IPS-15b (cell line): Measurements from ENCODE around the gene LRRC10B.

Experiments
- H3K27me3 ChIP-seq: one replicate; pipeline ENCODE4 v1.6.1; 2013; ENCODE audit warnings: low read length; ENCODE audit not compliant: control insufficient read depth, insufficient read depth
- H3K36me3 ChIP-seq: one replicate; pipeline ENCODE4 v1.6.1; 2013; ENCODE audit warnings: low read length; ENCODE audit not compliant: control insufficient read depth, insufficient read depth
- H3K4me1 ChIP-seq: one replicate; pipeline ENCODE4 v1.6.1; 2013; ENCODE audit warnings: mild to moderate bottlenecking, low read length; ENCODE audit not compliant: control insufficient read depth, insufficient read depth
- H3K4me3 ChIP-seq: one replicate; pipeline ENCODE4 v1.5.1; 2013; ENCODE audit warnings: low read depth, low read length
- H3K9ac ChIP-seq: one replicate; pipeline ENCODE4 v1.6.1; 2013; ENCODE audit warnings: low read depth, mild to moderate bottlenecking, low read length
- H3K9me3 ChIP-seq: one replicate; pipeline ENCODE4 v1.6.1; 2013; ENCODE audit warnings: mild to moderate bottlenecking, low read length; ENCODE audit not compliant: control insufficient read depth, insufficient read depth

The LRRC10B gene

GRCh38 chr11:61535998-61536675, 27.6 kb downstream of the LRRC10B start:
- no peaks in the 10 kb centered on the region for H3K36me3 ChIP-seq
- no peak overlapping the region for H3K4me3 ChIP-seq
- H3K9ac ChIP-seq, result no peak overlapping the region
- no peaks in the 10 kb centered on the region for H3K9me3 ChIP-seq
- no peaks in the 10 kb centered on the region for H3K4me1 ChIP-seq
- no peaks in the 10 kb centered on the region for H3K27me3 ChIP-seq

- H3K4me1 ChIP-seq, result peaks cover under 1% of the 10 kb centered on the region
- H3K27me3 ChIP-seq, result no peaks in the 10 kb centered on the region
These were observed 28.2 kb downstream of the LRRC10B start for GRCh38 chr11:61536676-61537270.

GRCh38 chr11:61537326-61537725, 28.8 kb downstream of the LRRC10B start:
- Histone ChIP-seq H3K9ac (no peak overlapping the region), H3K36me3 (no peaks in the 10 kb centered on the region), H3K4me3 (no peak overlapping the region), H3K27me3 (no peaks in the 10 kb centered on the region), H3K9me3 (no peaks in the 10 kb centered on the region), H3K4me1 (peaks cover 3% of the 10 kb centered on the region)

More at GRCh38 chr11:61536676-61537270, 28.2 kb downstream of the LRRC10B start:
- no peaks in the 10 kb centered on the region for H3K36me3 ChIP-seq
- H3K9me3 ChIP-seq, result no peaks in the 10 kb centered on the region
- H3K4me3 ChIP-seq, result no peak overlapping the region
- H3K9ac ChIP-seq, result no peak overlapping the region

GRCh38 chr11:61538636-61538961, 30.1 kb downstream of the LRRC10B start:
- no peak overlapping the region for H3K4me3 ChIP-seq
- no peaks in the 10 kb centered on the region for H3K9me3 ChIP-seq
- H3K27me3 ChIP-seq, result no peaks in the 10 kb centered on the region
- H3K4me1 ChIP-seq, result peaks cover 3% of the 10 kb centered on the region
- no peak overlapping the region for H3K9ac ChIP-seq
- H3K36me3 ChIP-seq, result no peaks in the 10 kb centered on the region

DNA sequence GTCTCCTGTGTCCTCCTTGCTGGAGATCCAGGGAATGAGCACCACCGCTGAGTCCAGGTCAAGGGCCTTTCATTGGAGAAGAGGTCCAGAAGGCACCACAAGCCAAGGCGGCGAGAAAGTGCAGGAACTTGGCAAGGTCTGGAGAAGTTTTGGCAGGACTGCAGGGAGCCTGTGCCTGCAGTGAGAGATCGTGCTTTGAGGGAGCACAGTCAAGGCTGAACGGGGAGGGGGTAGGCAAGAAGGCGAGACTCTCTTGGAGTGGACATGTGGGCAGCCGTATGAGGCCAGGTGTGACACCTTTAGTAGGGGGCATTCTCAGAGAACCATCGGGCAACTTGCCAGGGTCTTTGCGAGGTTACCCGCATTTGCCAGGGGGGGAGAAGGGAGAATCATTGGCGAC, 30.5 kb downstream of the LRRC10B start:
- Histone ChIP-seq H3K9ac (no peak overlapping the region), H3K27me3 (no peaks in the 10 kb centered on the region), H3K36me3 (no peaks in the 10 kb centered on the region), H3K4me3 (no peak overlapping the region), H3K4me1 (peaks cover 3% of the 10 kb centered on the region), H3K9me3 (no peaks in the 10 kb centered on the region)

- H3K9ac ChIP-seq, result no peak overlapping the region
- H3K36me3 ChIP-seq, result no peaks in the 10 kb centered on the region
- H3K4me1 ChIP-seq, result peaks cover 3% of the 10 kb centered on the region
- no peaks in the 10 kb centered on the region for H3K27me3 ChIP-seq
- H3K9me3 ChIP-seq, result no peaks in the 10 kb centered on the region
- H3K4me3 ChIP-seq, result no peak overlapping the region
These were observed 31.3 kb downstream of the LRRC10B start for GRCh38 chr11:61539831-61540357.

DNA sequence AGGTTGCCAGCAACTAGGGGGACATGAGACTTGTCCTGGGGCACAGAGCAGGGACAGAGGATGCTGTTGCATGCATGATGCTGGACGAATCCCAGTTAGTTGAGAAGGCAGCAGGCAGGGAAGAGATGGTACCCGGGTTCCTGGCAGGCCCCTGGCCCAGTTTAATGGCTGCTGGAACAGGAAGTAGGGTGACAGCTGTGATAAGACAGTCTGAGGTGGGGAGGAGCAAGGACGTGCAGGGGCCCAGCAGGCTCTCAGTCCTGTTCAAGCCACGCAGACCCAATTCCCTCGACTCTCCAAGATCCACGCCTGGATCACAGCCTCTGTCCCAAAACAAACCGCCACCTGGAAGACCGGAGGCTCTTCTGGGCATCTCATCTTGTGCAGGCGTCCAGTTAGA, 32.0 kb downstream of the LRRC10B start:
- H3K4me3 ChIP-seq, result no peak overlapping the region
- no peak overlapping the region for H3K9ac ChIP-seq
- no peaks in the 10 kb centered on the region for H3K36me3 ChIP-seq
- no peaks in the 10 kb centered on the region for H3K27me3 ChIP-seq
- no peaks in the 10 kb centered on the region for H3K9me3 ChIP-seq
- peaks cover 3% of the 10 kb centered on the region for H3K4me1 ChIP-seq

GRCh38 chr11:61541598-61541997, 33.0 kb downstream of the LRRC10B start:
- H3K36me3 ChIP-seq, result no peaks in the 10 kb centered on the region

GRCh38 chr11:61542024-61542461, 33.5 kb downstream of the LRRC10B start:
- H3K4me3 ChIP-seq, result no peak overlapping the region
- peak overlapping the region; percentile 24 for H3K9ac ChIP-seq
- no peaks in the 10 kb centered on the region for H3K9me3 ChIP-seq
- H3K36me3 ChIP-seq, result no peaks in the 10 kb centered on the region
- peaks cover 3% of the 10 kb centered on the region for H3K4me1 ChIP-seq
- no peaks in the 10 kb centered on the region for H3K27me3 ChIP-seq

More at GRCh38 chr11:61541598-61541997, 33.0 kb downstream of the LRRC10B start:
- Histone ChIP-seq H3K4me3 (no peak overlapping the region), H3K27me3 (no peaks in the 10 kb centered on the region), H3K4me1 (peaks cover 3% of the 10 kb centered on the region), H3K9ac (peak overlapping the region; percentile 24), H3K9me3 (no peaks in the 10 kb centered on the region)

- no peaks in the 10 kb centered on the region for H3K9me3 ChIP-seq
- no peaks in the 10 kb centered on the region for H3K27me3 ChIP-seq
- no peak overlapping the region for H3K4me3 ChIP-seq
- H3K9ac ChIP-seq, result no peak overlapping the region
- H3K4me1 ChIP-seq, result peaks cover 3% of the 10 kb centered on the region
- no peaks in the 10 kb centered on the region for H3K36me3 ChIP-seq
These were observed 34.2 kb downstream of the LRRC10B start for GRCh38 chr11:61542705-61543104.

GRCh38 chr11:61543606-61544306, 35.2 kb downstream of the LRRC10B start:
- Histone ChIP-seq H3K4me3 (no peak overlapping the region), H3K9me3 (no peaks in the 10 kb centered on the region), H3K9ac (no peak overlapping the region), H3K36me3 (no peaks in the 10 kb centered on the region), H3K27me3 (no peaks in the 10 kb centered on the region), H3K4me1 (peaks cover 3% of the 10 kb centered on the region)

GRCh38 chr11:61544466-61544865, 35.9 kb downstream of the LRRC10B start:
- Histone ChIP-seq H3K9ac (no peak overlapping the region), H3K27me3 (no peaks in the 10 kb centered on the region), H3K4me3 (no peak overlapping the region), H3K36me3 (no peaks in the 10 kb centered on the region), H3K4me1 (peaks cover 3% of the 10 kb centered on the region), H3K9me3 (no peaks in the 10 kb centered on the region)
